ENCODE measurements around the gene CNIH1.
"Not testable (repeated sequence)": the region's sequence is repeated elsewhere in the genome, so short reads cannot be mapped to it uniquely, and the experiment has no call there.

CNIH1 gene

GRCh38 chr14:54425537-54426274, 15.5 kb downstream of the CNIH1 start:
- DNase-seq = no peak

GRCh38 chr14:54425068-54425467, 16.1 kb downstream of the CNIH1 start:
- DNase-seq = no peak

GRCh38 chr14:54424479-54424901, 16.7 kb downstream of the CNIH1 start:
- DNase-seq = no peak

GRCh38 chr14:54423991-54424390, 17.2 kb downstream of the CNIH1 start:
- DNase-seq = no peak

GRCh38 chr14:54420478-54421142, 20.6 kb downstream of the CNIH1 start:
- DNase-seq = no peak

- DNase-seq = no peak
Measured at GRCh38 chr14:54411371-54411770, 29.8 kb downstream of the CNIH1 start.

DNA sequence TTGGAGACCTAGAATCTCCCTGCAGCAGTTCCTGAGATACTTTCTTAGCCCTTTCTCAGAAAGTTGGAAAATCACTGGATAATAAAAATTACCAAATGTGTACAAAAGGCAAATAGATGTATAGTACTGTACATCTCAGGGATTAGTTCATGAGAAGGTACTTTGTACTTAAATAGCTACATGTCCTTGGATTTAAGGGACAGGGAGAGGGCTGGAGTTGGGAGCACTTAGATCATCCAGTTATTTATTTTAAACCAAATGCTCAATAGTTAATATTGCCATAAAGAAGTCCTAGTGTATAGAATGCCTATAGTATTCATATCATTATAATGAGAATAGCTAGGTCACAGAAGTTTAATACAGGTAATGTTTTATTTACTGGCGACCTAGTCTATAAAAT, 31.0 kb downstream of the CNIH1 start:
- DNase-seq = no peak

GRCh38 chr14:54403401-54404005, 37.7 kb downstream of the CNIH1 start:
- DNase-seq = not testable (repeated sequence)

- DNase-seq = no peak
Measured at GRCh38 chr14:54399560-54399959, 41.6 kb downstream of the CNIH1 start.

DNA sequence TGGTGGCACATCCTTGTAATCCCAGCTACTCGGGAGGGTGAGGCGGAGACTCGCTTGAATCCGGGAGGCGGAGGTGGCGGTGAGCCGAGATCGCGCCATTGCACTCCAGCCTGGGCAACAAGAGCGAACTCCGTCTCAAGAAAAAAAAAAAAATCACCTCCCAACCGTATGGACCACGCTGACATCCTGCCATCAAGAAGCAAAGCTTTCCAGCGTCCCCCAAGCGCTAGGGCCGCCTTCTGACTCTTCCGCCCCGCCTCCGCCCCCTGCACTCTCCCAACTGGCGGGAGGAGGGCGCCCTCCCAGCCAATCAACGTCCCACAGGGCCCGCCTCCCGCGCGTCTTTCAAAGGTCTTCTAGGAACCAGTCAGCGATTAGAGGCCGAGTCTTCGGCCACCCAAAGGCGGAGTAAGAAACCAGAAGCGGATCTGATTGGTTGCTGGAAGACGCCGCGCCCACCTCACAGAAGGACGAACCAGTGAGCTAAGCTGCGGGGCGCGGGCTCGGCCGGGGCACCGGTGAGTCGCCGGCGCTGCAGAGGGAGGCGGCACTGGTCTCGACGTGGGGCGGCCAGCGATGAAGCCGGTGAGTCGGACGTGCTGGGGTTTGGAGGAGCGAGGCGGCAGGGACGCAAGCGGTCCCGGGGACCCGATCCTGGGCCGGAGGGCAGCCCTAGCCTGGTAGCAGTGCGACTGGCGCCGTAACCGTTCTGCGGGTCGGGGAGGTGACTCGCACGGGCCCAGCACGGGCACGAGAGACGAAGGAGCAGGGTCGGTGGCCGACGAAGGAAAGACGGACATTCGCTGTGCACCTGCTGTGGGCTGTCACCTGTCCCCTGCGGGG, 44.5 kb downstream of the CNIH1 start, which contains the start of gene CDKN3:
TSS of gene CDKN3 (plus strand) at position 515 of the 843 bp plus-strand sequence. CDS start at position 577, 62 bp downstream.
- peak; percentile 97 for DNase-seq

DNA sequence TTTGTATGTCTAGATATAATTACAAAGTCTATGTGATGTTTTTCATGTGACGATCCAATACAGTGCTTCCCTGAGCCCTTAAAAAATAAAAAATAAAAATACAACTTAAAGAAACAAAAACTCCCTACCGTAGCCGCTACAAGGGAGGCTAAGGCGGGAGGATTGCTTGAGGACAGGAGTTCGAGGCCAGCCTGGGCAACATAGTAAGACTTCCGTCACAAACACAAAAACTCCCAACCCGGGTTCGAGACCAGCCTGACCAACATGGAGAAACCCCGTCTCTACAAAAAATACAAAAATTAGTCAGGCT, 45.0 kb downstream of the CNIH1 start:
- DNase-seq = no peak

- DNase-seq = no peak
Measured at GRCh38 chr14:54395716-54396115, 45.5 kb downstream of the CNIH1 start.

DNA sequence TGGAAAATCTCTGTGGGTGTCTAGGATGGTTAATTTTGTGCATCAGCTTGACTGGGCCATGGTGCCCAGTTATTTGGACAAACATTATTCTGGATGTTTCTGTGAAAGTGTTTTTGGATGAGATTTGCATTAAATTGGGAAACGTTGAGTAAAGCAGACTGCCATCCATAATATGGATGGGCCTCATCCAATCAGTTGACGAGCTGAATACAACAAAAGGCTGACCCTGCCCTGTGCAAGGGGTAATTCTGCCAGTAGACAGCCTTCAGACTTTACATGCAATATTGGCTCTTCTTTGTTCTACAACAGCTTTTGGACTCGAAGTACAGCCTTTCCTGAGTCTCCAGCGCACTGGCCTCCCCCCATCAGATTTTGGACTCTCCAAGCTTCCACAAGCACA, 45.9 kb downstream of the CNIH1 start:
- DNase-seq = no peak

GRCh38 chr14:54394596-54394995, 46.6 kb downstream of the CNIH1 start:
- no peak for DNase-seq

DNA sequence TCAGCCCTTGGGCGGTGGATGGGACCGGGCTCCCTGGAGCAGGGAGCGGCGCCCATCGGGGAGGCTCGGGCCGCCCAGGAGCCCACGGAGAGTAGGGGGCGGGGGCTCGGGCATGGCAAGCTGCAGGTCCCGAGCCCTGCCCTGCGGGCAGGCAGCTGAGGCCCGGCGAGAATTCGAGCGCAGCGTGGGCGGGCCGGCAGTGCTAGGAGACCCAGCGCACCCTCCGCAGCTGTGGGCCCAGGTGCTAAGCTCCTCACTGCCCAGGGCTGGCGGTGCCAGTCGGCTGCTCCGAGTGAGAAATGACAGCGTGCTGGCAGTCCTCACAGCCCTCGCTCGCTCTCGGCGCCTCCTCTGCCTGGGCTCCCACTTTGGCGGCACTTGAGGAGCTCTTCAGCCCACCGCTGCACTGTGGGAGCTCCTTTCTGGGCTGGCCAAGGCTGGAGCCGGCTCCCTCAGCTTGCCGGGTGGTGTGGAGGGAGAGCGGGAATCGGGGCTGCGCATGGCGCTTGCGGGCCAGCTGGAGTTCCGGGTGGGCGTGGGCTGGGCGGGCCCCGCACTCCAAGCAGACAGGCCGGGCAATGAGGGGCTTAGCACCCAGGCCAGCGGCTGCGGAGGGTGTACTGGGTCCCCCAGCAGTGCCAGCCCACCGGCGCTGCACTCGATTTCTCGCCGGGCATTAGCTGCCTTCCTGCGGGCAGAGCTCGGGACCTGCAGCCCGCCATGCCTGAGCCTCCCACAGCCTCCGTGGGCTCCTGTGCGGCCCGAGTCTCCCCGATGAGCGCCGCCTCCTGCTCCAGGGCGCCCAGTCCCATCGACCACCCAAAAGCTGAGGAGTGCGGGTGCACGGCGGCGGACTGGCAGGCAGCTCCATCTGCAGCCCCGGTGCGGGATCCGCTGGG, 47.9 kb downstream of the CNIH1 start:
- not testable (repeated sequence) for DNase-seq

- no peak for DNase-seq
Measured at GRCh38 chr14:54392131-54392859, 48.9 kb downstream of the CNIH1 start.

DNA sequence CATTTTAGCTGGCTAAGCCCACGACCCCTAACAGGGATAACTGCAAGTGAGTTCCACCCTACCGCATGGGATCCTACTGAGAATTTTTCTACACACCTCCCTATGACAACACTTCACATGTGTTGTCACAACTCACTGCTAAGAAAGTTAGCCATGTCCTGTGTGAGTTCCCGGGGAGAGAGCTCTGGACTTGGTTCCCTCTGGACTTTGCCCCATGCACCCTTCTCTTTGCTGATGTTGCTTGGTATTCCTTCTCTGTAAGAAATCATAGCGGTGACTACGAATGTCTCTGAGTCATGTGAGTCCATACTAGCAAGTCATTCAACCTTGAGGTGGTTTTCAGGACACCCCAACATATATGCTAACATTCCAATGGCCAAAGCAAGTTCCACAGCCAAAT, 53.8 kb downstream of the CNIH1 start:
- no peak for DNase-seq

DNA sequence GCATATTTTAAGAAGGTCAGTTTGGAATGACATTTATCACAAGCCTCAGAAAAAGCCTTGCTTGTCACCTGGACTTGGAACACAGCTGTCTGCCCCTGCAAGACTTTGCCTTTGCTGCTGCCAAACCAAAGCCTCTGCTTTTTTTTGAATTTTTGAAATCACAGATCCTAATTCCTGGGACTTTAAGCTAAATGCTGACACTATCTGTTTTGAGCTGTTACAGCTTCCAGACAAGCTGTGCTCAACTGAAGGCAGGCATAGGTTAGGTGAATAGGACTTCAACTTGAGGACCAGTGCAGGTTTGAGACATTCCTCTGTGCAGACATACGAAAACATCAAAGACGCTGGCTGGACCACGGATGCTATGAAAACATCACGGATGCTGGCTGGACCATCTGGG, 55.6 kb downstream of the CNIH1 start:
- no peak for DNase-seq

- no peak for DNase-seq
Measured at GRCh38 chr14:54383835-54384234, 57.3 kb downstream of the CNIH1 start.

DNA sequence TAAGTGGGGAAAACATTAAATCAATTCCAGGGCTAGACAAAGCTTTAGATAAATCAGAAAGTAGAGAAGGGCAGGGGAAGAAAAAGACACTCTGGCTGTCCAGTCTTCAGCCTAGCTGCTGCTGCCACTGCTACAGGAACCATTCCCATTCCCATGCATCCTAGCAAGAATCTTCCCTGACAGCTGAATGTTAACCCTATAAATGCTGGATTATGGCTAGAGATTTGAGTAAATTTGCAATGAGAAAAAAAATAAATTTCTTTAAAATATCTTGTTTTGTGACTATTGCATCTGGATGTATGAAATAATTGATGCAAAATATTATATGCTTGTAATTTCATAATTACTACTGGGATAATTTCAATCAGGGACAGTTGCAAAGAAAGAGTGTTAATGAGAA, 59.4 kb downstream of the CNIH1 start:
- no peak for DNase-seq

DNA sequence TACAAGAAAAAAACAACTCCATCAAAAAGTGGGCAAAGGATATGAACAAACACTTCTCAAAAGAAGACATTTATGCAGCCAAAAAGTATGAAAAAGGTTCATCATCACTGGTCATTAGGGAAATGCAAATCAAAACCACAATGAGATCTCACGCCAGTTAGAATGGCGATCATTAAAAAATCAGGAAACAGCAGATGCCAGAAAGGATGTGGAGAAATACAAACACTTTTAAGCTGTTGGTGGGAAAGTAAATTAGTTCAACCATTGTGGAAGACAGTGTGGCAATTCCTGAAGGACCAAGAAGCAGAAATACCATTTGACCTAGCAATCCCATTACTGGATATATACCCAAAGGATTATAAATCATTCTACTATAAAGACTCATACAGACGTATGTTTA, 60.6 kb downstream of the CNIH1 start:
- not testable (repeated sequence) for DNase-seq
